Fibroblast of lung (primary cell): Measurements from ENCODE around the gene MCM3AP. TPM values are rescaled to one million over a fixed set of nuclear protein-coding genes. Genes with fewer than 3 reads are reported as not detected.

ENCODE experiments used
- DNase-seq, 2 donors: peaks; one replicate each; pipeline versions ENCODE4 v3.0.0 to v3.0.0-alpha.2; 2010; ENCODE audit warnings: low read depth in 2 of 2
- H2AFZ ChIP-seq: 2 replicates; pipeline ENCODE4 v1.5.1; 2012; ENCODE audit warnings: low read length, control low read depth, inconsistent platforms
- H3K27ac ChIP-seq: 2 replicates; pipeline ENCODE4 v1.5.1; 2011; ENCODE audit warnings: low read length, control low read depth; ENCODE audit not compliant: insufficient read depth
- H3K27me3 ChIP-seq: 2 replicates; pipeline ENCODE4 v1.5.1; 2011; ENCODE audit warnings: mild to moderate bottlenecking, low read length; ENCODE audit not compliant: control insufficient read depth, insufficient read depth
- H3K36me3 ChIP-seq: 2 replicates; pipeline ENCODE4 v1.5.1; 2011; ENCODE audit warnings: low read length; ENCODE audit not compliant: control insufficient read depth, insufficient read depth
- H3K4me1 ChIP-seq: 2 replicates; pipeline ENCODE4 v1.5.1; 2011; ENCODE audit warnings: low read length; ENCODE audit not compliant: control insufficient read depth, insufficient read depth; ENCODE audit errors: extremely low read depth
- H3K4me2 ChIP-seq: 2 replicates; pipeline ENCODE4 v1.5.1; 2011; ENCODE audit warnings: low read length, control low read depth; ENCODE audit not compliant: insufficient read depth; ENCODE audit errors: extremely low read depth
- H3K4me3 ChIP-seq, 4 experiments: fragments of 200-600 bp in 1 of 4; sonication (generic) in 1 of 4; replicated peaks in 1 of 4; 2 replicates each; pipeline ENCODE4 v1.5.1; 2011 to 2016; ENCODE audit warnings: low read length in 4 of 4, low read depth in 3 of 4, mild to moderate bottlenecking in 3 of 4, control low read depth in 2 of 4, inconsistent platforms in 1 of 4, mixed read lengths in 1 of 4; ENCODE audit not compliant: insufficient read depth in 1 of 4; ENCODE audit errors: control extremely low read depth in 1 of 4
- H3K79me2 ChIP-seq: 2 replicates; pipeline ENCODE4 v1.5.1; 2012; ENCODE audit warnings: mild to moderate bottlenecking, low read length, inconsistent platforms; ENCODE audit not compliant: control insufficient read depth, insufficient read depth
- H3K9ac ChIP-seq: 2 replicates; pipeline ENCODE4 v1.5.1; 2011; ENCODE audit warnings: mild to moderate bottlenecking, low read length, control low read depth; ENCODE audit not compliant: insufficient read depth
- H3K9me3 ChIP-seq: 2 replicates; pipeline ENCODE4 v1.5.1; 2012; ENCODE audit warnings: low read depth, low read length; ENCODE audit not compliant: control insufficient read depth, insufficient read depth
- H4K20me1 ChIP-seq: 2 replicates; pipeline ENCODE4 v1.5.1; 2011; ENCODE audit warnings: low read length; ENCODE audit not compliant: control insufficient read depth, insufficient read depth; ENCODE audit errors: extremely low read depth
- EZH2 ChIP-seq: IDR thresholded peaks from 2 replicates; pipeline ENCODE4 v1.5.1; 2012; ENCODE audit warnings: low read length, control low read depth, mild to moderate bottlenecking; ENCODE audit errors: missing control alignments
- polyA plus RNA-seq, 2 donors: library from polyadenylated mRNA; depleted of rRNA in 1 of 2; stranded (reverse) in 1 of 2; unstranded in 1 of 2; fragments of >200 nt; gene quantifications; 2 replicates each; pipeline ENCODE4 v1.2.1, GENCODE V29; 2011 to 2012; ENCODE audit warnings: missing spikeins in 1 of 2
- total RNA-seq: library from RNA; depleted of rRNA; stranded (reverse); fragments of >200 nt; gene quantifications from 2 replicates; pipeline ENCODE4 v1.2.1, GENCODE V29; 2014
- TF ChIP-seq, protein P1 (sequence below), 2 donors: IDR thresholded peaks in 1 of 2; conservative IDR thresholded peaks in 1 of 2; 1 replicate in 1 of 2; 2 replicates in 1 of 2; pipeline ENCODE4 v1.5.1; 2011 to 2012; ENCODE audit warnings: low read length in 2 of 2, control low read depth in 1 of 2, inconsistent platforms in 1 of 2, low read depth in 1 of 2, mild to moderate bottlenecking in 1 of 2

The MCM3AP gene
- total and polyA plus RNA-seq, 2 donors (not counting 1 experiment from before 2014, with no cell fraction given), result 40.4 to 64.6 TPM

DNA sequence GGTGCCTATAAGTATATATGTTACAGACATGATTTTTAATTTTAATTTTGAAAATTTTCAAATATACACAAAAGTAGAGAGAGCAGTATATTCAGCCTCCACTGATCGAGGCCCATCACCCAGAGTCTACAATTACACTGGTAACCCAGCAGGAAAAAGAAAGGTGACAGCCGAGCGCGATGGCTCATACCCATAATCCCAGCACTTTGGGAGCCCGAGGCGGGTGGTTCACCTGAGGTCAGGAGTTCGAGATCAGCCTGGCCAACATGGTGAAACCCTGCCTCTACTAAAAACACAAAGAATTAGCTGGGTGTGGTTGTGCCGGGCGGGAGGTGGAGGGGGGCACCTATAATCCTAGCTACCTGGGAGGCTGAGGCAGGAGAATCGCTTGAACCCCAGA is 2.1 kb upstream of the MCM3AP start:
- Histone ChIP-seq H3K4me1 (peaks cover 5% of the 10 kb centered on the region), H4K20me1 (no peaks in the 10 kb centered on the region), H3K4me2 (peak overlapping the region; percentile 69), H3K27me3 (no peaks in the 10 kb centered on the region), H3K27ac (no peak overlapping the region), H3K9ac (no peak overlapping the region), H2AFZ (no peak overlapping the region), H3K9me3 (no peaks in the 10 kb centered on the region), H3K79me2 (peaks cover 29% of the 10 kb centered on the region), H3K4me3 (peak overlapping the region in 3 of 4 experiments; percentile 63 to 99 (median 91)), H3K36me3 (peaks cover 5% of the 10 kb centered on the region)
- no peak for DNase-seq
- TF ChIP-seq EZH2, result no peak
- TF ChIP-seq, protein P1, sequence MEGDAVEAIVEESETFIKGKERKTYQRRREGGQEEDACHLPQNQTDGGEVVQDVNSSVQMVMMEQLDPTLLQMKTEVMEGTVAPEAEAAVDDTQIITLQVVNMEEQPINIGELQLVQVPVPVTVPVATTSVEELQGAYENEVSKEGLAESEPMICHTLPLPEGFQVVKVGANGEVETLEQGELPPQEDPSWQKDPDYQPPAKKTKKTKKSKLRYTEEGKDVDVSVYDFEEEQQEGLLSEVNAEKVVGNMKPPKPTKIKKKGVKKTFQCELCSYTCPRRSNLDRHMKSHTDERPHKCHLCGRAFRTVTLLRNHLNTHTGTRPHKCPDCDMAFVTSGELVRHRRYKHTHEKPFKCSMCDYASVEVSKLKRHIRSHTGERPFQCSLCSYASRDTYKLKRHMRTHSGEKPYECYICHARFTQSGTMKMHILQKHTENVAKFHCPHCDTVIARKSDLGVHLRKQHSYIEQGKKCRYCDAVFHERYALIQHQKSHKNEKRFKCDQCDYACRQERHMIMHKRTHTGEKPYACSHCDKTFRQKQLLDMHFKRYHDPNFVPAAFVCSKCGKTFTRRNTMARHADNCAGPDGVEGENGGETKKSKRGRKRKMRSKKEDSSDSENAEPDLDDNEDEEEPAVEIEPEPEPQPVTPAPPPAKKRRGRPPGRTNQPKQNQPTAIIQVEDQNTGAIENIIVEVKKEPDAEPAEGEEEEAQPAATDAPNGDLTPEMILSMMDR (conservative IDR thresholded peaks at IDR 0.05 in 1 of 2, IDR thresholded peaks at IDR 0.05 in 1 of 2; ENCODE audit: low read depth in 1 of 2, low read length in 2 of 2), result no peak

DNA sequence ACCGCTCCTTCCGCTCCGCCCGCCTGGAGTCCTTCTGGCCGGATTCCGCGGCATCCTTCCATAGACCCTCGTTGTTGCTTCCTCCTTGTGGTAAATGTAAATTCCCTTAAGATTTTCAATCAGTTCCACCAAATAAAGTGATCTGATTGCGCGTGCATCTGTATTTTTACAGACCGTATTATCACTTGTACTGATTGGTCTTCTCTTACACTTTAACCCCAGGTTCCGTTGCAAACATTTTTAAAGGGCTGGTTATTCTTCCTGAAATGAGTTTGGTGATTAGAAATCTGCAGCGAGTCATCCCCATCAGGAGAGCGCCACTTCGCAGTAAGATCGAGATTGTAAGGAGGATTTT is 1.2 kb upstream of the MCM3AP start:
- Histone ChIP-seq H2AFZ (peak overlapping the region; percentile 75), H3K79me2 (peaks cover 37% of the 10 kb centered on the region), H4K20me1 (no peaks in the 10 kb centered on the region), H3K4me3 (peak overlapping the region; percentile 63 to 99 (median 82)), H3K4me2 (peak overlapping the region; percentile 69), H3K4me1 (peaks cover 5% of the 10 kb centered on the region), H3K27me3 (no peaks in the 10 kb centered on the region), H3K36me3 (peaks cover 3% of the 10 kb centered on the region), H3K27ac (peak overlapping the region; percentile 80), H3K9ac (peak overlapping the region; percentile 90), H3K9me3 (no peaks in the 10 kb centered on the region)
- peak in 1 of 2 donors; percentile 81 for DNase-seq
- no peak for TF ChIP-seq EZH2
- TF ChIP-seq, protein P1 (conservative IDR thresholded peaks at IDR 0.05 in 1 of 2, IDR thresholded peaks at IDR 0.05 in 1 of 2; ENCODE audit: low read depth in 1 of 2, low read length in 2 of 2), result no peak

DNA sequence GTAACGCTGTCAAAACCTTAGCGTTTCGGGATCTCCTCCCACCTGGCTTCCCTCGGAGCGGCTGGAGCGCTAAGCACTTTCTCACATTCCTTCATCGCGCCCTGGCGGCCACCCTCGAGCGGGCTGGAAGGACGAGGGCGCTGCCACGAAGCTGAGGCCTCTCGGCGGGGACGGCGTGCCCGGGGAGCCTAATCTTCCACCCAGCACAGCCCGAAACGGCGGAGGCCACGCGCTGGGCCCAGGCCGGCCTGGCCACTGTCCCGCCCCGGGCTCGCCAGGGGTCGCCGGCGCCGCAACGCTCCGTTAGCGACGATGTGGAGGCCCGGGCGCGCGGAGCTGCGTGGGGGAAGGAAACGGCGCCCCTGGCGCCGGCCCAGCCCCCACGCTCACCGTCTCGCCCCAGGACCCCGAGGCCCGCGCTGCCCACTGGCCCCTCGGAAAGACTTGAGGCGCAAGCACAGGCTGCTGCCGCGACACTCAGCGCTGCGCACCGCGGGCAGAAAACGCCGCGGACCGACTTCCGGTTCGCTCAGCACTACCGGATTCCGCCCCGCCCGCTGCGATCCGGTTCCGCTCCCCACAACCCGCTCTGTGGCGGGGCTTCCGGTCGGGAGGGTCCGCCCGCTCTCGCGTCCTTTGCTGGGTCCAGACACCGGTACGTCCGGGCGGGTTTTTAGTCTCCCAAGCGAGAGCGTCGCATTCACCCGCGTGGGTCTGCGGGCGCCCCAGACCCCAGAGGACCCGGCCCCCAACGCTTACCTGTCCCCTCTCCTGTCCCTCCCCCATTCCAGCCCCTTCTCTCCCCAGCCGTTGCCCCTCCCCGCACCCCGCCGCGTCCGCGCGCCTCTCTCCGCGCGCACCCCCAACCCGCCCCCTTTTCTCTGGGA is 593 bp upstream of the MCM3AP start, which contains the start of gene YBEY:
TSS of gene YBEY (plus strand) at position 582 of the 887 bp plus-strand sequence. CDS start 572 bp downstream, outside the sequence.
- TF ChIP-seq, protein P1 (conservative IDR thresholded peaks at IDR 0.05 in 1 of 2, IDR thresholded peaks at IDR 0.05 in 1 of 2; ENCODE audit: low read depth in 1 of 2, low read length in 2 of 2), result peak; percentile 26 to 38
- no peak for TF ChIP-seq EZH2
- Histone ChIP-seq H3K36me3 (peaks cover 3% of the 10 kb centered on the region), H2AFZ (peak within 1 kb of the TSS; percentile 75), H3K4me1 (peaks cover 5% of the 10 kb centered on the region), H3K9ac (peak within 1 kb of the TSS; percentile 90), H3K79me2 (peaks cover 42% of the 10 kb centered on the region), H3K27ac (peak within 1 kb of the TSS; percentile 80), H3K27me3 (no peaks in the 10 kb centered on the region), H4K20me1 (no peaks in the 10 kb centered on the region), H3K9me3 (no peaks in the 10 kb centered on the region), H3K4me2 (peak within 1 kb of the TSS; percentile 91), H3K4me3 (peak within 1 kb of the TSS; percentile 63 to 99 (median 82))
- peak; percentile 92 to 93 for DNase-seq
